ENCODE data around the gene HSPA5. TPM values are rescaled to one million over a fixed set of nuclear protein-coding genes. Genes with fewer than 3 reads are reported as not detected.
A peak's percentile ranks its signal among the peaks of the same experiment; 100 is the strongest.

HSPA5 gene
- total and polyA plus RNA-seq, 10 of the 15 experiments (the other 5 are each of a cell fraction or from before 2014, with no cell fraction given) = 39.8 to 517 (median 105) TPM

GRCh38 chr9:125189361-125190289 is 51.5 kb downstream of the HSPA5 start, which contains the start of gene PPP6C (continued):
- peak; percentile 51; the same call in 1 of the 2 replicates for TF ChIP-seq ZNF592 (IDR thresholded peaks at IDR 0.05)
- TF ChIP-seq CBX5 (IDR thresholded peaks at IDR 0.05; ENCODE audit: low read depth) = peak; percentile 93
- no peak for TF ChIP-seq MLLT1 (IDR thresholded peaks at IDR 0.05)
- no peak for TF ChIP-seq WRNIP1 (IDR thresholded peaks at IDR 0.05; ENCODE audit: borderline replicate concordance, low read depth, low read length)
- no peak for TF ChIP-seq CBX3 (IDR thresholded peaks at IDR 0.05; ENCODE audit: borderline replicate concordance, low read depth)
- 0 out of 2 replicates have a peak, but pooled peaks have one; percentile 14 for TF ChIP-seq RAD21 (IDR thresholded peaks at IDR 0.05; ENCODE audit: insufficient read depth, low read depth, low read length)
- TF ChIP-seq MEF2A (IDR thresholded peaks at IDR 0.05; ENCODE audit: insufficient read depth, low read depth, low read length) = 0 out of 2 replicates have a peak, but pooled peaks have one; percentile 41
- no peak for TF ChIP-seq MTA3 (IDR thresholded peaks at IDR 0.05; ENCODE audit: borderline replicate concordance, low read length)
- no peak for TF ChIP-seq BCLAF1 (IDR thresholded peaks at IDR 0.05)
- peak; percentile 72 for TF ChIP-seq ZNF24 (IDR thresholded peaks at IDR 0.05)
- peak; percentile 72; the same call in 1 of the 2 replicates for TF ChIP-seq LARP7 (IDR thresholded peaks at IDR 0.05)
- TF ChIP-seq ZNF207 (IDR thresholded peaks at IDR 0.05; ENCODE audit: borderline replicate concordance) = peak; percentile 83; the same call in 1 of the 2 replicates
- TF ChIP-seq HCFC1 (IDR thresholded peaks at IDR 0.05; ENCODE audit: low read length) = peak; percentile 98
- TF ChIP-seq MAX (IDR thresholded peaks at IDR 0.05; ENCODE audit: low read depth, low read length) = 0 out of 2 replicates have a peak, but pooled peaks have one; percentile 48
- peak; percentile 75 for TF ChIP-seq POLR2A (IDR thresholded peaks at IDR 0.05; ENCODE audit: low read depth, low read length)
- TF ChIP-seq NFYB (IDR thresholded peaks at IDR 0.05; ENCODE audit: insufficient read depth, low read depth, low read length) = no peak
- TF ChIP-seq BMI1 (IDR thresholded peaks at IDR 0.05; ENCODE audit: borderline replicate concordance) = no peak
- TF ChIP-seq ZNF217 (IDR thresholded peaks at IDR 0.05) = 0 out of 2 replicates have a peak, but pooled peaks have one; percentile 44
- 0 out of 2 replicates have a peak, but pooled peaks have one; percentile 55 for TF ChIP-seq ELK1 (IDR thresholded peaks at IDR 0.05; ENCODE audit: low read depth, low read length)
